ENCODE results near the gene MTF1.
"Not testable (repeated sequence)": the region's sequence is repeated elsewhere in the genome, so short reads cannot be mapped to it uniquely, and the experiment has no call there.

Gene MTF1

GRCh38 chr1:37792943-37793686 is 66.3 kb downstream of the MTF1 start:
- no peak for DNase-seq (ENCODE audit: low read depth)

GRCh38 chr1:37782491-37782890 is 76.9 kb downstream of the MTF1 start:
- DNase-seq (ENCODE audit: low read depth): no peak

- no peak for DNase-seq (ENCODE audit: low read depth)
Observed at GRCh38 chr1:37778654-37779053, 80.7 kb downstream of the MTF1 start.

GRCh38 chr1:37776946-37777516 is 82.4 kb downstream of the MTF1 start:
- no peak for DNase-seq (ENCODE audit: low read depth)

GRCh38 chr1:37771440-37771839 is 88.0 kb downstream of the MTF1 start:
- not testable (repeated sequence) for DNase-seq (ENCODE audit: low read depth)

- DNase-seq (ENCODE audit: low read depth): no peak
Observed at GRCh38 chr1:37767488-37767887, 91.9 kb downstream of the MTF1 start.

GRCh38 chr1:37765916-37766664 is 93.3 kb downstream of the MTF1 start:
- no peak for DNase-seq (ENCODE audit: low read depth)

GRCh38 chr1:37764888-37765441 is 94.4 kb downstream of the MTF1 start, which contains the start of gene EPHA10:
Gene EPHA10, minus strand, starts transcription at chr1:37765120. Its CDS starts 54 bp downstream, at chr1:37765066.
- no peak for DNase-seq (ENCODE audit: low read depth)

- DNase-seq (ENCODE audit: low read depth): no peak
Observed at GRCh38 chr1:37764414-37764825, 95.0 kb downstream of the MTF1 start.

- DNase-seq (ENCODE audit: low read depth): no peak
Observed at GRCh38 chr1:37763791-37764413, 95.5 kb downstream of the MTF1 start.

- no peak for DNase-seq (ENCODE audit: low read depth)
Observed at GRCh38 chr1:37762516-37762915, 96.9 kb downstream of the MTF1 start.

- no peak for DNase-seq (ENCODE audit: low read depth)
Observed at GRCh38 chr1:37761416-37762095, 97.8 kb downstream of the MTF1 start.
